GM18520 (cell line): ENCODE results near the gene SLC1A1.
A peak's percentile ranks its signal among the peaks of the same experiment; 100 is the strongest.
"Not testable (repeated sequence)": the region's sequence is repeated elsewhere in the genome, so short reads cannot be mapped to it uniquely, and the experiment has no call there.

Experiments used
- ATAC-seq: cut with Tn5 transposase; IDR thresholded peaks from one replicate; pipeline ENCODE4 v1.9.1; 2021; ENCODE audit not compliant: unreplicated experiment

The SLC1A1 gene

GRCh38 chr9:4504250-4504649 is 14.0 kb downstream of the SLC1A1 start:
- ATAC-seq: no peak

- no peak for ATAC-seq
Observed at GRCh38 chr9:4506490-4506889, 16.2 kb downstream of the SLC1A1 start.

DNA sequence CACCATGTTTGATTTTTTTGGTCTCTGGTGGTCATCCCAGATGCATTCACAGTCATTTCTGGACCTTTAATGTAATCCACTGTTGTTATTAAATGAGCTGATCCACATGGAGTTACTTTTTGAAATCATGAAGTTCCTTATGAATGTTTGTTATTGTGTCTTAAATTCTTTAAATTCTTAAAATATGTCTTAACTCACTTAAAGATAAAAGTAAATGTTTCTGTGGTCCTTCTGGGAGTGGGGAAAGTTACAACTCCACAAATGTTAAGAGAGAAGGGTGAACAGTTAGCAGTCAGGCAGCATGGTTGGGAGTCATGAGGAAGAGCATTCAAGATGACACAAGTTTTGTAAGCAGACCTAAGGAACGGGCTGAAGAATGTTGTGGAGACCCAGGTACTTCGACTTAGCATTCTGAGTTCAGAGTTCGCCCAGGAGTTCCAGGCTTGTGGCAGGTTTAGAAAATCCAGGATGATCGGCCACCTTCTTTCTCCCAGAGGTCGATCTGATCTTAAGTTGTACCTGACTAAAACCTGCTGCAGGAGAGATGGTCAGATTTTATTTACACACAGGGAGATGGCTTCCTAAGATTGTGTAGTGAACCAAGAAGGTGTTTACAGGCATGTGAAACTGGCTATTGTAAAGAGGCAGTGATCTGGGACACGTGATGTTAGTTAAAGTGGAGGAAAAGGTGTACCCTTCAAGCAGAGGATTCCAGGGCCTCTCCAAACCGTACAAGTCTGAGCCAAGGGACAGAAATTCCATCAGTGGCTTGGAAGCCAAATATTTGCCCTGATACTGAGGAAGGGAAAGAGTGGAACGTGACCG is 17.2 kb downstream of the SLC1A1 start:
- ATAC-seq: no peak

DNA sequence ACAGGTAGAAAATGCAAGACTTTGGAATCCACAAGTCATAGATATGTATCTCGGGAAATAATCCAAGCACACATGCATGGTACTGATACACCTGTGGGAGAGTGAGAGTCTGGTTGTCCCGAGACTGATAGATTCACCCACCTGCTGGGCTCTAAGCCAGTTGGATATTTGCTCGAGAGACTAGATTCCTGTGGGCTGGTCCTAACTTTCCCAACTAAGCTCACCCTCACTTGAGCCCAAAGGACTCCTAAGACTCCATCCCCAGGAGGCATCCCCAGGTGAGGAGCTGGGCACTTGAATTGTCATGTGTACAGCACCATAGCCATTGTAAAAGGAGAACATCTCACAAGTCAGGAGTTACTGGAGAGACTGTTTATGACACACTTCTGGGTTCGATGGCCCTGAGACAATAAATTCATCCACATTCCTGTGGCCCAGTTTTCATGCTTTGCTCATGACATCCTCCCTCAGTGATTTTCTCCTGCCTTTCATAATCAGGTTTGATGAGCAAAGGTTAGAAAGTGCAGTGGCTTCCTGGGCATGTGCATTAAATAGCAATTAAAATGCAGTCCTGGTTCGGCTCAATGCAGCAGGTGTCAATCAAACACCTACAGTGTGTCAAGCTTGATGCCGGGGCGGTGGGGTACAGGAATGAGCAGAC is 18.1 kb downstream of the SLC1A1 start:
- ATAC-seq: no peak

DNA sequence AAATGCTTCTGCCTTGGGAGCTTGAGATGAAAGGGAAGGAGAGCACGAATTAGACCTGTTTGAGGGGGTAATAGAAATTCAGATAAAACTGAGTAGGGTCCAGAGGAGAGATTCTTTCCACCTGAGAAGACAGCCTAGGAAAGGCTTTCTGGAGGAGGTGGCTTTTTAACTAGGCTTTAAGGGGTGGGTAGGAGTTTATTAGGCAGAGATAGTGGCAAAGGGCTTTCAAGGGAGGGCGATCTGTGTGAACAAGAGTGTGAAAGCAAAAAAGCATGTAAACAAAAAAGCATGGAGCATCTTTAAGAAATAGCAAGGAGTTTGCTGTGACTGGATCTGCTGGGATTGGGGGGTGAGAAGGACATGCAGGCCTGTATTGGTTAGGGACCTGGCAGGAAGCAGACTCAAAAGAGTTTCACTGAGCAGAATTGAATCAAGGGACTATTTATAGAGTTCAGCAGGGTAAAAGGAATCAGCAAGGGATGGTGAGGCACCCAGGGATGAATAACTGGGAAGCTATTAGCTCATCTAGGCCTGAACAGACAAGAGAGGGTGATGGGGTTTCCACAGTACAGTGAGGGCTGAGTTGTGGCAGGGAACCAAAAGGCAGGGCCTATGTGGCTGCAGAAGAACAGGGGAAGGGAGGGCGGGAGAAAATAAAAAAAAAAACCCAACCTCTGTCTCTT is 18.8 kb downstream of the SLC1A1 start:
- ATAC-seq: no peak

DNA sequence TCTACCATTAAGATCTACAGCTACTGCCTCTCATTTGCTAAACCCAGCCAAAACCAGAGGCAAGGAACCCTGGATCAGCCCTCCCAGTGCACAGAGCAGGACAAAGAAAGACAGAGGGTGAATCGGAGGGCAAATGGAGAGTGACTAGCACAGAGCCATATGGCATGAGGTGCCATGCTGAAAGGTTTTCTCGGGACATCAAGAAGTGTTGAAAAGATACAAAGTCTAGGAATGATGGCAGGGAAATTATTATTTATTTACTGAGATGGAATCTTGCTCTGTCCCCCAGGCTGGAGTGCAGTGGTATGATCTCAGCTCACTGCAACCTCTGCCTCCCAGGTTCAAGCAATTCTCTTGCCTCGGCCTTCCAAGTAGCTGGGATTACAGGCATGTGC is 19.3 kb downstream of the SLC1A1 start:
- no peak for ATAC-seq

GRCh38 chr9:4510546-4511322 is 20.5 kb downstream of the SLC1A1 start:
- ATAC-seq: no peak

- no peak for ATAC-seq
Observed at GRCh38 chr9:4514252-4515128, 24.2 kb downstream of the SLC1A1 start.

DNA sequence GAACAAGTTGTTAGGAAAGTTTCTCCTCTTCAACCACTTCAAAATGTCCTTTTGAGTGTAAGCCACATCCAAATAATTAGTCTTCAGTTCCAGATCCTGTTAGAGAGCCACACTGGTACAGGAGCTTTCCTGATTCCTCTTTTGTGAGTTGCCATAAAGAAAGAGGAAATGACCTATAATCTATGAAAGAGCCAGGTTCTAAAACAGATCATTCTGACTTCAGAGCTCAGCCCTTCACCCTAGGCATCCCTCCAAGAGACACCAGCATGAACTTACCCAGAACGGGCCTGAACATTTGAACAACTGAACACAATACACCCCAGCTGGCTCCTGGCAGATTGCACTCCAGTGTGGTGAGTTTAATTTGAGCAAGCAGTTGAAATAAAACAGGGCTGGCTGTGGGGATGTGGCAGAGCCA is 25.7 kb downstream of the SLC1A1 start:
- ATAC-seq: no peak

DNA sequence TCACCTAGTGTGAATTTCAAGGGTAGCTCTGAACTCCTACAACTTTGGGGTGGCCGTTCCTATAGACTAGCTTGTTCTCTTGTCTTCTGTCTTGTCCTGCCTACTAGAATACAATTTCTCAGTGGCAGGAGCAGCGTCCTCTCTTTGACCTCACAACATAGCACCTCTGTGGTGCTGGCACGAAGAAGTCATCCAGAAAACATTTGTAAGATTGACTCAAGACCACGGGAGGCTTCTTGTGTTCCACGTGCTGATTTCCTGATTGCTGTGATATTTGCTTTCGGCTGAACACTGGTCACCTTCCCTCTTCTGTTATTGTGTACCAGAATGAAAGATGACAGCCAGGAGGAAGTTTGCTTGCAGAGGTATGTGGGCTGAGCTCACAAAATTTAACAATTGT is 27.0 kb downstream of the SLC1A1 start:
- no peak for ATAC-seq

GRCh38 chr9:4519604-4520003 is 29.3 kb downstream of the SLC1A1 start:
- ATAC-seq: peak; percentile 41

DNA sequence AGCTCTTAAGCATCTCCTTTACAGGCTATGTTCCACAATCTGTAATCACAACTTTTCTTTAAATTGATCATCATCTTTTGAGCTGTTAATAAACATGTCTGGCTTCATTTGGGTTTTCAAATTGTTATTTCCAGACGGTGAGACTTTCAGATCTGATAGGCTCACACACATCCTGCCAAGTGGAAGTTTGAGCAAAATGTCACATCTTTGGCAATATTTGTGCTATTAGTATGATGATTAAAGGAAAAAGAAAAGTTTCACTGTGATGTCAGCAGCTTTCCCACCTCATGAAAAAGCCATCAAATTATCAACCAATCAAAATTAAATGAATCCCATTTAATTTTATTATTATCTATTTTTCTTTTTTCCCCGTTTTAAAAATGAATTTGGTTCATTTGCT is 29.8 kb downstream of the SLC1A1 start:
- ATAC-seq: no peak

DNA sequence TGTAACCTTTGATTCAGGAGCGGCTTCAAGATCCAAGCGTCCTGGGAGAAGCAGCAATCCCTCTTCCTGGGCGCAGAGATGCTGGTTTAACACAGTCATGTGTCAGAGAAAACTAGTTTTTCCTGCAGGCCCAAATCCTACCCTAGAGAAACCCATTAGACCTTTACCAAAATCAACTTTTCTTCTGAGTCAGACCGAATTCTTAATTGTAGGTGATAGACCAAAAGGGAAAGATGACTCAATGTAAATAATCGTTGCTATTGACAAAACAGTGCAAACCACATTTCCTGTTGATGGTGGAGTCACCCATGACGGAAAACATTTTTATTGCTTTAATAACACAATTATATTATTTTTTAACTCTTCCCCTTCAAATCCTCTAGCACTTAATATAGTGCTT is 40.1 kb downstream of the SLC1A1 start:
- peak; percentile 93 for ATAC-seq

DNA sequence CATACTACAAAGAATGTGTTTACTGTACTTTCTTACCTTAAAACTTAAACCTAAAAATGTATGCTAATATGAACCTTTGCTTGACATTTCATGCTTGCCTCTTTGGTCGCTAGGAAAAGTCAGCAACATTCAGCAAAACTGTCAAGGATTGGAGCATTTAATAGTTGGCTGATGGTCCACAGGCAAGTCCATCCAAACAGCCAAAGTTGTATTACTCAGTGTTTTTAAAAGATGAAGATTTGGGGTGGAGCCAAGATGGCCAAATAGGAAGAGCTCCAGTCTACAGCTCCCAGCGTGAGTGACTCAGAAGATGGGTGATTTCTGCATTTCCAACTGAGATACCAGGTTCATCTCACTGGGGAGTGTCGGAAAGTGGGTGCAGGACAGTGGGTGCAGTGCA is 40.6 kb downstream of the SLC1A1 start:
- not testable (repeated sequence) for ATAC-seq

- not testable (repeated sequence) for ATAC-seq
Observed at GRCh38 chr9:4531355-4531754, 41.1 kb downstream of the SLC1A1 start.

DNA sequence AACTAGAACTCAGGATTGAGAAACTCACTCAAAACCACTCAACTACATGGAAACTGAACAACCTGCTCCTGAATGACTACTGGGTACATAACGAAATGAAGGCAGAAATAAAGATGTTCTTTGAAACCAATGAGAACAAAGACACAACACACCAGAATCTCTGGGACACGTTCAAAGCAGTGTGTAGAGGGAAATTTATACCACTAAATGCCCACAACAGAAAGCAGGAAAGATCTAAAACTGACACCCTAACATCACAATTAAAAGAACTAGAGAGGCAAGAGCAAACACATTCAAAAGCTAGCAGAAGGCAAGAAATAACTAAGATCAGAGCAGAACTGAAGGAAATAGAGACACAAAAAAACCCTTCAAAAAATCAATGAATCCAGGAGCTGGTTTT is 43.6 kb downstream of the SLC1A1 start:
- not testable (repeated sequence) for ATAC-seq

GRCh38 chr9:4536196-4536595 is 45.9 kb downstream of the SLC1A1 start:
- ATAC-seq: not testable (repeated sequence)

GRCh38 chr9:4537581-4537980 is 47.3 kb downstream of the SLC1A1 start:
- ATAC-seq: no peak

DNA sequence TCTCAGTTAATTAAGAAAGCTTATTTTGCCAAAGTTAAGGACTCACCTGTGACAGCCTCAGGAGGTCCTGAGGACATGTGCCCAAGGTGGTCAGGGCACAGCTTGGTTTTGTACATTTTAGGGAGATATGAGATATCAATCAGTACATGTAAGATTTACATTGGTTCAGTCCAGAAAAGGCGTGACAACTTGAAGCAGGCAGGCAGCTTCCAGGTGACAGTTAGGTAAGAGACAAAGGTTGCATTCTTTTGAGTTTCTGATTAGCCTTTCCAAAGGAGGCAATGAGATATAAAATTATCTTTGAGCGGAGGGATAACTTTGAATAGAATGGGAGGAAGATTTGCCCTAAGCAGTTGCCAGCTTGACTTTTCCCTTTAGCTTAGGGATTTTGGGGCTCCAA is 47.8 kb downstream of the SLC1A1 start:
- ATAC-seq: no peak

GRCh38 chr9:4538621-4539020 is 48.4 kb downstream of the SLC1A1 start:
- ATAC-seq: no peak
